NCI-H526 treated with DMSO at 0.1 percent for 48 hours (cell line): ENCODE data around the gene RPUSD1.
"Not testable (repeated sequence)": the region's sequence is repeated elsewhere in the genome, so short reads cannot be mapped to it uniquely, and the experiment has no call there.

ENCODE experiments used
- DNase-seq: peaks from one replicate; lab custom pipeline; 2025; lab: John Stamatoyannopoulos, UW

RPUSD1 gene, protein sequence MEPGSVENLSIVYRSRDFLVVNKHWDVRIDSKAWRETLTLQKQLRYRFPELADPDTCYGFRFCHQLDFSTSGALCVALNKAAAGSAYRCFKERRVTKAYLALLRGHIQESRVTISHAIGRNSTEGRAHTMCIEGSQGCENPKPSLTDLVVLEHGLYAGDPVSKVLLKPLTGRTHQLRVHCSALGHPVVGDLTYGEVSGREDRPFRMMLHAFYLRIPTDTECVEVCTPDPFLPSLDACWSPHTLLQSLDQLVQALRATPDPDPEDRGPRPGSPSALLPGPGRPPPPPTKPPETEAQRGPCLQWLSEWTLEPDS

DNA sequence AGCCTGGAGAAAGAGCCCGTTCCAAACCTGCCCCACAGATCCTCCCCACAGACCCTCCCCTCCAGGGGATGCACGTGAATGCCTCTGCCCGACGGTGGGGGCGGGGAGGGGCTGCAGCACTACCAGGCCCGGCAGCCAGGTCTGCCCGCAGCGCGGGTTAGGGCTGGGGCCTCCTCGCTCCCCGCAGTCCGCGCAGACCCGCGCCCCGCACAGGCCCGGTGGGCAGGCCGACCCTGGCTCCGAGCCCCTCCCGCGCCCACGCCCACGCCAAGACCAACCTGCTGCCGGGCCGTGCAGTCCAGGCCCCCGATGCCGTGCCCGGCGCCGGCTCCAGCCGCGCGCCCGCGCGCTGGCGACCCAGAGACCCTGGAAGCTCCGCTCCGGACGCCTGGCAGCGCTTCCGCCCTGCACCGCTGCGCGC lies at the start of gene RPUSD1:
TSS of gene RPUSD1 (minus strand) at position 404 of the 421 bp plus-strand sequence. CDS start 644 bp downstream, outside the sequence.
- DNase-seq, result no peak

DNA sequence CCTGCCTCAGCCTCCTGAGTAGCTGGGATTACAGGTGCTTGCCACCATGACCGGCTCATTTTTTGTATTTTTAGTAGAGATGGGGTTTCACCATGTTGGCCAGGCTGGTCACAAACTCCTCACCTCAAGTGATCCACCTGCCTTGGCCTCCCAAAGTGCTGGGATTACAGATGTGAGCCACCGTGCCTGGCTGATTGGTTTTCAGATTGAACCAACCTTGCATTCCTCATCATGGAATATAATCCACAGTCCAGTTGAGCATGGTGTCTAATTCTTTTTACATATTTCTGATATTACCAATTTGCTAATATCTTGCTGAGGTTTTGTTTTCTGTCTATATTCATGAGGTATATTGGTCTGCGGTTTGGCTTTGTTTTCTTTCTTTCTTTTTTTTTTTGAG lies 48.6 kb upstream of the RPUSD1 start:
- not testable (repeated sequence) for DNase-seq

DNA sequence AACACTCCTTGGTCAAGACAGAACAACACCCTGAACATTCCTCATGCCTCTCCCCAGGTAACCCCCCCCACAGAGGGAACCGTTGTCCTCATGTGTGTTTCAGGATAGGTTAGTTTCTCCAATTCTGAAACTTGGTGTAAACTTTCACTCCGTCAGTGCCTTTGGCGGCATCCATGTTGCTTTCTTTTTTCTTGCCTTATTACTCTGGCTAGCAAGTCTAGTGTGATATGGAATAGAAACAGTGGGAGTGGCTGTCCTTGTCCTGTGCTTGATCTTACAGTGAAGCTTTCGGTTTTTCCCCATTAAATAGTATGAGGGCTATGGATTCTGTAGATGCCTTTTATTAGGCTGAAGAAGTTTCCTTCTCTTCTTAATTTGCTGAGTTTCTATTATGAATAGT lies 48.0 kb upstream of the RPUSD1 start:
- no peak for DNase-seq

DNA sequence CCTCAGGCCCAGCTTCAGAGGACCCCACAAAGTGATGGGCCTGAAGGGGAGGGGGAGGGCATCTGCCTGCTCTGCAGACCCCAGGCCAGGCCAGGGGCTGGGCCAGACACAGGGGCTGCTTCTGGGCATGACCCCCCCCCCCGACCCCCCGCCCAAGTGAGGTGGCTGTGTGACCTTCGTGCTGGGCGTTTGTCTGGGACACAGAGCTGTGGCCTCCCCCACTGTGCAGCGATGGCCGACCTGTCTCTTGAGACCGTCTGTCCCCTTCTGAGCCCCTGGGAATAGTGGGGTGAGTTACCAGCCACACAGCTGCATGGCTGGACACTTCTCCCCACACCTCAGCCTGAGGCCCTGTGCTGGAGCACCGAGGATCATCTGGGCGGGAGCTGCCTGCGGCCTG lies 47.2 kb upstream of the RPUSD1 start:
- DNase-seq, result no peak

DNA sequence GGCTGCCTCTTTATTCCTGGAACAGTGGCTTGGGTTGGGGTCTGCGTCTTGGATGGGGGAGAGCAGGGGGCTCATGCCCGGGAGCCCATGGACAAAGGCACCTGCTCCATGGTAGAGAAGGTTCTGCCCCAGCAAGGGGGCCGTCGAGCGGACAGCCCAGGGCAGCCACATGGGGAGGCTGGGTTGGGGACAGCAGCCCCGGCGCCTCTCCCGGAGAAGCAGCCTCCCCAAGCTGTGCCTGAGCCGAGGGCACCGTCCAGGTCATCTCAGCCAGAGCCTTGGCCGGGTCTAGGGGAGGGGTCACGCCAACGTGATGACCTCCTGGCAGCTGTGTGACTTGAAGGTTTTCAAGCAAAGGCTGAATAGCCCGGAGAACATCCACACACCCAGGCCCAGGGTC lies 45.2 kb upstream of the RPUSD1 start:
- DNase-seq, result no peak

DNA sequence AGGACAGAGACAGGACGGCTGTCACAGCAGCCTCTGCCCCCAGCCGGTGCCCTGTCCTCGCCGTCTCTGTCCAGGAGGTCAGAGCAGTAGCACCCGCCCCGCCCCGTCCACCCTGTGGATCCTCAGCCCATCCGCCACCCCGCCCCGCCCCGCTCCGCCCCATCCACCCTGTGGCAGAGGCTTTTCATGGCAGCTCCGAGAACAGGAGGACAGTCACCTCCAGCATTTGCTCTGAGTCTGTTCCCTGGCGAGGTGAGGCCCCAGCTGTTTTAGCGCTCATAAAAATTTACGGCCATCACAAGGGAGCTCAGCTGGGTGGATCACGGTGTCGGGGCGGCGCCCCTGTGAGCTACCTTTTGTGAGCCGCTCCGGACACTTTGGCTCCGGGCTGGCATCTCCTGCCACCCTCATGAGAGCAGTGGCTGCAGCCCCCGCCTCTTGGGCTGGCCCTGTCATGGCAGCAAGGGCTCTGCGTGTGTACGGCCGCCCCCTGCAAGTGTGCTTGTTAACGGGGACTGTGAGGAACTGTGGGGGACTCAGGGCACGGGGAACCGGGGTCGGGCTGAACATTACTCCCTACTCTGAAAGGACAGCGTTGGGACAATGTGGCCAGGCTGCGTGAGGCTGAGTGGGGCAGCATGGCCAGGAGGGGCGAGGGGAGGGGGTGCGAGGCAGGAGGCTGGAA lies 44.6 kb upstream of the RPUSD1 start:
- no peak for DNase-seq

DNA sequence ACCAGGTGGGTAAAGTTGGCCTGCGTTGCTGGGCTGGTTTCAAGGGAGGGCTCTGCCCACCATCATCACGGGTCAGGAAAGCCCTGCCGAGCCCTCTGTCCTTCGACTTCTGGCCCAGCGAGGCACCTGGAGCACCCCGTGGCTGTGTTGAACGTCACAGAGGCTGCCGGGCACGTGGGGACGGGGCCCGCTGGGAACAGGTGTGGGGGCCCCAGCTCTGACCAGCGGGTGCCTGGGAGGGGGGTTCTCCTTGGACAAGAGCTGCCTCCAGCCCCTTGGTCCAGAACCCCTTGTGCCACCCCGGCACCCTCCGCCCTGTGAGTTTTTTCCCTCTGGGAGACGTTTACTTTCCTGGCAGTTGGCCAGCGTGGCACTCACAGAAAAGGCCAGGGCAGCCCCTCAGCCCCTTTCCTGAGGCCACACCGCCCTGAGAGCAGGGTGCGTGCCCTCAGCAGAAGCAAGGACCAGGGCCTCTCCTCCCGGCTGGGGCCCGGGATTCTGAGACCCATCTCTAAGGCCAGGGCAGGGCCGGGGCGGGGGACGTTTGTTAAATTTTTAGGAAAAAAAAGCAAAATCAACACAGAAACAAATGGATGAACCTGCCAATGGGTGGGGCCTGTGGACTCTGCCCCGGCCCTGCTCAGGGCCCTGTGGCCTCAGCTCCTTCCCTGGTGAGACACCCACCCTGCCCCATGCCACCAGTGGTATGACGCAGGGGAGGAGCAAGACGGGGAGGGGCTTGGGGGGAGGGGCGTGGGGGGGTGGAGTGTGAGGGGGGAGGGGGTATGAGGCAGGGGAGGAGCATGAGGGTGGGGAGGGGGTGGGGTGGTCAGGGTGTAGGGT lies 43.6 kb upstream of the RPUSD1 start:
- no peak for DNase-seq

DNA sequence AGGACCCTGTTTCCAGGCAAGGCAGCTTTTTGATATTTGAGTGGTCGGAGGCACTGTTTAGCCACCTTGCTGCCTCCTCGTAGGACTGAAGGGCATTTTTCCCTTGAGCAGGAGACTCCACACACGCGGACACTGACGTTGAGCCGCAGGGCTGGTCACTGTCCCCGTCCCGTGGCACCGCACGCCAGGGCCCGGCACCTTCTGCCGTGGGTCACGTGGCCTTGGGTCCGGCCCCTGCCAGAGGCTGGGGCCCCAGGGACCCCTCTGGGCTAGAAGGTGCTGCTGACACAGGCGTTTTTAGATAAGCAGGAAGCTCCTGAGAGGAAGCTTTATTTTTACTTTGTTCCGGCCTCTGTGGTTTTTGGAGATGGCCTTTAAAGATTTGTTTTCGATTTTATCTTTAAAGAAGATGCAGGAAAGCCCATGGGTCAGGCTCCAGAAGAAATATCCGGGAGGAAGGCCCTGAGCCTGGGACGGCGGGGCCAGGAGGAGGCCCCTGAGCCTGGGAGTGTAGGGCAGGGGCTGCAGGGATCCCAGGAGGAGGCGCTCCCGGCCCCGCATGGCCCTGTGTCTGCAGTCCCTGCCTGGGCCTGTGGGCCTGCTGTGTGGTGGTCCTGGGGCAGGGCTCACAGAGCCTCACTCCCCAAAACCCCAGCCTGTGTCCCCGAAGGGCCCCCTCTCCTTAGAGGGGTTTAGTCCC lies 42.8 kb upstream of the RPUSD1 start:
- DNase-seq, result no peak

DNA sequence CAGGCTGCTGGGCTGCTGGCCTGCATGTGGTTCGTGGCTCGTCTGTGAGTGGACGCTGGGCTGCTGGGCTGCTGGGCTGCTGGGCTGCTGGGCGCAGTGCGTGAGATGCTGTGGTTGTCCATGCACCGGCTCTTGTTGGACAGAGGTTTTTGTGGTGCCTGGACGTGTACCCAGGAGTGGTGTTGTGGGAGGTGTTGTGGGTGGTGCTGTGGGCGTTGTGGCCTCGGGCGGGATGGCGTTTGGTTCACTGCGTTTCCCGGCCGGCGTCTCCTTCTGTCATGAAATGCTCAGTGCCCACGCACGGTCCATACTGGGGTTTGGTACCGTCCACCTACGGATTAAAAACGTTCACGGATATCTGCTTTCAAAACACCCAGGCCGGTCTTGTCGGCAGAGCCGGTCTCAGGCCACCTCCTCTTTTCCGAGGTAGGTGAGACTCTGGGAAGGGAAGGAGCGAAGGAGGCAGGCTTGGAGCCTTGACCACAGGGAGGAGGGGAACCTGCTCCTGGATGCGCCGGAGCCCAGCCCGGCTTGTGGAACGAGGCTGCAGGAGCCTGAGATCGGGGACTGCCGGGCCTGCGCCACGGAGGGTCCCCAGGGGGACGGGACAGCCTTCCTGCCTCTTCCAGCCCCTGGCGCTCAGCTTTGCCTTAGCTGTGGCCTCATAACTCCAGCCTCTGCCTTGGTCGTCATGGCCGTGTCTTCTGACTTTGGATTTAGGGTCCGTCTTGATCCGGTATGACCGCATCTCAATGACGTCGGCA lies 42.1 kb upstream of the RPUSD1 start:
- DNase-seq, result no peak

DNA sequence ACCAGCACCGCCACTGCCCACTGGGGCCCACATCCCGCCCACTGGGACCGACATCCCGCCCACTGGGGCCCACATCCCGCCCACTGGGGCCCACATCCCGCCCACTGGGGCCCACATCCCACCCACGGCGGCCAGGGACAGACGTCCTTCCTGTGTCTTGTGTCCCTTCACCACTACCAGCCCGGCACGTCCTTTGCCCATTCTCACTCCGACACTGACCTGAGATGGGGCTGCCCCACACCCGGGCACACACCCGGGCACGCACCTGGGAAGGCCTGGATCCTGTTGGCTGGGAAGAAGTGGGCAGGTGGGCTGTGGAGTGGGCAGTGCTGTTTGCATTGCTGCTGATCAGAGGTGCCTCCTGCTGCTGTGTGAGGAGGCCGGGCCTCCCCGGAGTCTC lies 40.7 kb upstream of the RPUSD1 start:
- DNase-seq, result no peak

DNA sequence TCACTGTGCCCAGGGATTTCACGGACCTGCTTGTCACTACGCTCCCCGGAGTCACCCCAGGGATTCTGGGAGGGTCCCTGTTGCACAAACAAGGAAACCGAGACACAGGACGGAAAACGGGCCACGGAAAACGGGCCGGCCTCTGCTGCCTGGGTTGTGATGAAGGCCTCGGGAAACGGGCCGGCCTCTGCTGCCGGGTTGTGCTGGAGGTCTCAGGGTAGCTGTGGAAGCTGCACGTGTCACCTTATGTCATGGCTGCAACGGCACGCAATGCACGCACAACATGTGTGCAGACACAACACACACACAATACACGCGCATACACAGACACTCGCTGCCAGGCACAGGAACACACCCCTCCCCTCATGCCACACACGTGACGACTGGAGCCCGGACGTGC lies 39.3 kb upstream of the RPUSD1 start:
- DNase-seq, result no peak

DNA sequence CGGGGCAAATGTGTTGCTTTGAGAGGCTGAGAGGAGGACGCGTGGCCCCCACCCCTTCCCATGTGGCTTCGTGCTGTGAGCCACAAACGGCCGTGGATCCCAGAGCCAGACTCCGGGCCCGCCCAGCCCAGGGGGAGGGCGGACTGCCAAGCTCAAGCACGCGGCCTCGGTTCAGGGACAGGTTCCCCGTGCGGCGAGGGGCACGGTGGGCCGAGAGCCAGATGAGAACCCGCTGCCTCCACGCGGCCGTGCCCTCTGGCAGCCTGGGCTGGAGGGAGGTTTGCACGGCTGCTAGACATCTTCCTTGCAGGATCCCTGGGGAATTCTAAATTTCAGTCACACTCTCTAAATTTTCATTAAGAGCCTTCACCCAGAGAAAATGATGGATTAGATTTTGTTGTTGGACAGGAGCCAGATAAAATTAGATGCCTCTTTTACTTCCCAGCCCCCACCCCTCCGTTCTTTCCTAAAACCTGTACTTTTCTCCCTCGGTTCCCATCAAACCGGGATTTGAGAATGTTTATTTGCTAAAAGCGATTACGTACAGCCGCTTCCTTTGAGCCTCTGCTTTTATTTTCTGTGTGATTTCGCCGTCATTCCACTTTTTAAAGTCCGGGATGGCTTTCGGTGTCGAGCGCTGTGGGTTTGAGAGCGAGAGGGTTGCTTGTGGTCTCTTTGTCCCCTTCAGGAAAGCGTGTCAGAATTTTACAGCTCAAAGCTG lies 37.3 kb upstream of the RPUSD1 start:
- no peak for DNase-seq

DNA sequence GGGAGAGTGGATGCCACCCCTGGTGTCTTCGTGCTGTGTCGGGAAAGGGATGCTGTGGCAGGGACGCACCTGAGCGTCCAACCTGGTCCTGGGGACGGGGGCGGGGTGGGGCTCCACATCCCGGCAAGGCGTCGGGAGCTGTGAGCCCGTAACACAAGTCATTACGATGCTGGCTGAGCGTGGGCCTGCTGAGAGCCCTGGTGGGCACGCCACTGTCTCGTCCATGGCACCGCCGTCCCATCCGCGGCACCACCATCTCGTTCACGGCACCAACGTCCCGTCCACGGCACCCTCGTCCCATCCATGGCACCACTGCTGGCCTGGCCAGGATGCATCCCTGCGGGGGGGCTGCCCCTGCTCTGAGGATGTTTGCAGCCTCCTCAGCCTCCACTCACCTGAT lies 36.4 kb upstream of the RPUSD1 start:
- no peak for DNase-seq

DNA sequence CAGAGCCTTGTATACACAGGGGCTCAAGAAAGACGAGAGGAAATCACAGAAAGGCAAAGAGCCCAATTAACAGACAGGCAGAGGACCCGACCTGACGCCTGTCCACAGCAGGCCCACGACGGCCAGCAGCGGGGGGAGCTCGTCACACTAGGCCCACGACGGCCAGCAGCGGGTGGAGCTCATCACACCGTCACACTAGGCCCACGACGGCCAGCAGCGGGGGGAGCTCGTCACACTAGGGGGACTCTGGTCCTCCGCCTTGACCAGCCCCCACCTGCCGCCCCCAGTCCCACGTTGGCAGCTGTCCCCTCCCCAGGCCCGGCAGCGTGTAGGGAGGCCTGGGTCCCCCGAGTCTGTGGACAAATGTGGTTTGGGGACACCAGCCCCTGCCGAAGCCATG lies 36.0 kb upstream of the RPUSD1 start:
- no peak for DNase-seq

DNA sequence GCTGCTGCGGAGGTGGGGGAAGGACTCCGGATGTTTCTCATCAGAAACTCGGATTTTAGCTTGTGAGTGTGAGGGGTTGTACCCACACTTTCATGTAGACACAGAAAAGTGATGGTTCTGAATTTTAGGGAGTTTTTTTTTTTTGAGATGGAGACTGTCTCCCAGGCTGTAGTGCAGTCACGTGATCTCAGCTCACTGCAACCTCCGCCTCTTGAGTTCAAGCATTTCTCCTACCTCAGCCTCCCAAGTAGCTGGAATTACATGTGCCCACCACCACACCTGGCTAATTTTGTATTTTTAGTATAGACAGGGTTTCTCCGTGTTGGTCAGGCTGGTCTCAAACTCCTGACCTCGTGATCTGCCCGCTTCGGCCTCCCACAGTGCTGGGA lies 34.7 kb upstream of the RPUSD1 start:
- DNase-seq, result no peak

DNA sequence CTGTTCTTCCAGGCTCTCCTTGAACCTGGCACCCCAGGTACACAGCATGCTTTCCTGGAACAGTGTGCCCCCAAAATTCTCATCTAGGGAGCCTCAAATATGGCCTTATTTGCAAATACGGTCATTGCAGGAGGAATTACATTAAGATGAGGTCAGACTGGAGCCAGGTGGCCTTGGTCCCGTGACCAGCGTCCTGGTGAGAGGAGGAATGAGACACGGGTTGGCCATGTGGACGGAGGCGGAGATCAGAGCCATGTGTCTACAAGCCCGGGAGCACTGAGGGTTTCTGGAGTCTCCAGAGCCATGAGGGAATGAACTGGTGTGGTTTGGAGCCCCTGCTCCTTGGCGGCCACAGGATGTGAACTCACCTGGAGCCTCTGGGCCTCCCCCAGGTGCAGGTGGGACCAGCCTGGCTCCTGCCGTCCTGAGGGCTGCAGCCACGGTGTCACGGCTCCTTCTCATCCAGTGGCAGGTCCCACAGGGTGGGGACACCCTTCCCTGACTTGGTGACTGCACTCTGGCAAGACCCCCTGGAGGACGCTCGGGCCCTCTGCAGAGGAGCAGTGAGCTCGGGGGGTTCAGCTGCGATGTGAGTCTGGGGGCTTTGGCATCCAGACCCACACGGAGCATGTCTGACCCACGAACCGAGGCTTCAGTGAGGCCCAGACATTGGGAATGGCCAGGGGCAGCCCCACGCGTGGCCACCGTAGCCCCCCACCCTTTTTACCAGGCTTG lies 34.2 kb upstream of the RPUSD1 start:
- DNase-seq, result no peak

DNA sequence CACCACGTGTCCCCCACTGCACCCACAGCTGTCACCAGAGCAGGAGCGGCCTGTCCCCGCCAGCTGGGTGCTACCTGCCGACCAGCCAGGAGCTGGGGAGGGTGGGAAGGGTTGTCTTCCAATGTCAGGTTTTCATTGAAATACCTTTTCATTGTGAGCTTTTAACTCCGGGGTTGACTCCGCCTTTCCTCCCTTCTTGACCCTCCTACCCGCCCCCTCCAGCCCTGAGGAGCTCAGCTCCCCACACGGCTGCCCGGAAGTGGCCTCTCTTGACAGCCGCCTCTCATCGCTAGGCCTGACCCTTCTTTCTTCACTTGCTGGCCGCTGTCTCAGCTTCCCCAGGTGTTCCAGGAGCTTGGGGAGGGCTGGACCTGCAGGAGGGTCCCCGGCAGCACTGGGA lies 33.6 kb upstream of the RPUSD1 start:
- DNase-seq, result no peak

DNA sequence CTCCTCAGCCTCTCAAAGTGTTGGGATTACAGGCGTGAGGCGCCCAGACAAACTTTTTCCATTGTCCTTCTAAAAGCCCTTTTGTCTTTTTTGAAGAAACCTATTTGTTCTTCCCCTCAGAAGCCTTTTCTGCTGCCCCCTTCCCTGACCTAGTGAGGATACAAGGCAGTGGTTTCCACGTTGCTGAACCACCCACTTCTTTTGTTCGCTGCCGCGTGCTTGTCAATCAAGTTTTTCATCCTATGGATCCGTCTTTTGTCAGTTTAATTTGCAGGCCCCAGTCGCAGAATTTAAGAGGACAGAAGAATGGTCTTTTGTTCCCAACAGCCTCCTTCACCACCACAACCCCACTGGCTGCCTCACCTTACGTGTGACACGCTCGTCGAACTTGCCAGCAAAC lies 32.6 kb upstream of the RPUSD1 start:
- no peak for DNase-seq

DNA sequence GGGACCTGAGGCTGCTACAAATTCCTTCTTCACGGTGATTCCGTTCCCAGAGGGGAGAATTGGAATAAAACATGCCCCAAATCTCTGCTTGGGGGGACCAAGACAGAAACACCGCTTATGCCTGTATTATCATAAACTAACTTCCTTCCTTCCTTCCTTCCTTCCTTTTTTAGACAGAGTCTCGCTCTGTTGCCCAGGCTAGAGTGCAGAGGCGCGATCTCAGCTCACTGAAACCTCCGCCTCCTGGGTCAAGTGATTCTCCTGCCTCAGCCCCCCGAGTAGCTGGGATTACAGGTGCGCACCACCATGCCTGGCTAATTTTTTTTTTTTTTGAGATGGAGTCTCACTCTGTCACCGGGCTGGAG lies 31.8 kb upstream of the RPUSD1 start:
- DNase-seq, result not testable (repeated sequence)

DNA sequence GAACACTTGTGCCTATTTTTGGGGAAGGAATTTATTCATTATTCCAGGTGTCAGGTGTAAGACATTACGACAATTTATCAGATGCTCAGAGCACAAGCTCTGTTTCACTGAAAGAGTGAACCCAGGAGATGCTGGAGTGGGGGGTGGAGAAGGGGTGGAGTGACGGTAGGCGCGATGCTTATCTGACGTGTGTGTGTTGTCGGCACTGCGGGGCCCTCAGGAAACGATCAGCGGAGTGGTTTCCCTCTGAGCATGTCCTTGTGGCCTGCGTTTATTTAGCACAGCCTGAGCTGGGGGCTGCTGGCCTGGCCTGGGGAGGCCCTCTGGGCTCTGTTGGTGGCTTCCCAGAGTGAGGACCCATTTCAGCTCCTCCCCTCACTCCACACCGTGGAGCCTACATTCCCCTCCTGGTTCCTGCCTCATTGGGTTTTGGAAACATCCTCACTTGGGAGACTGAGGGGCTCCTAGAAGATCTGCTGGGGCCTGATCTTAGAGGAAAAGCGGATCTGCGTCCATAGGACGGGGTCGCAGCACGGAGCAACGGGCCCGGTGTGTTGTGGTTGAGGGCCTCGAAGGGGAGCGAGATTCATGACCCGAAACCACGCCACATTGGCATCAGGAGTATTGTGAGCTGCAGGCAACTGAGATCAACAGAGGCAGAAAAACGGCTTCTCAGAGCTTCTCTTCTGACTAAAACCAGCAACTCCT lies 31.3 kb upstream of the RPUSD1 start:
- no peak for DNase-seq
